Upper lobe of left lung (tissue), 4 donors: Measurements from ENCODE around the gene SLC28A1.

Experiments
- CTCF ChIP-seq, 6 experiments: fragments of 450-650 bp in 4 of 6; fragments of 200-600 bp in 2 of 6; sonication (generic) in 2 of 6; IDR thresholded peaks; one replicate each; pipeline ENCODE4 v1.5.1; 2016 to 2019; ENCODE audit warnings: antibody characterized with exemption in 6 of 6
- EP300 ChIP-seq, 4 donors: sonication (generic); formaldehyde crosslinking; IDR thresholded peaks; one replicate each; pipeline ENCODE4 v1.5.1; 2017; ENCODE audit warnings: antibody characterized with exemption in 4 of 4, control low read depth in 2 of 4
- POLR2A ChIP-seq, 4 donors: fragments of 450-650 bp; IDR thresholded peaks; one replicate each; pipeline ENCODE4 v1.5.1; 2016 to 2017; ENCODE audit warnings: antibody characterized with exemption in 4 of 4, mild to moderate bottlenecking in 2 of 4
- POLR2AphosphoS5 ChIP-seq, 2 donors: sonication (generic); formaldehyde crosslinking; IDR thresholded peaks; one replicate each; pipeline ENCODE4 v1.5.1; 2017; ENCODE audit warnings: antibody characterized with exemption in 2 of 2

DNA sequence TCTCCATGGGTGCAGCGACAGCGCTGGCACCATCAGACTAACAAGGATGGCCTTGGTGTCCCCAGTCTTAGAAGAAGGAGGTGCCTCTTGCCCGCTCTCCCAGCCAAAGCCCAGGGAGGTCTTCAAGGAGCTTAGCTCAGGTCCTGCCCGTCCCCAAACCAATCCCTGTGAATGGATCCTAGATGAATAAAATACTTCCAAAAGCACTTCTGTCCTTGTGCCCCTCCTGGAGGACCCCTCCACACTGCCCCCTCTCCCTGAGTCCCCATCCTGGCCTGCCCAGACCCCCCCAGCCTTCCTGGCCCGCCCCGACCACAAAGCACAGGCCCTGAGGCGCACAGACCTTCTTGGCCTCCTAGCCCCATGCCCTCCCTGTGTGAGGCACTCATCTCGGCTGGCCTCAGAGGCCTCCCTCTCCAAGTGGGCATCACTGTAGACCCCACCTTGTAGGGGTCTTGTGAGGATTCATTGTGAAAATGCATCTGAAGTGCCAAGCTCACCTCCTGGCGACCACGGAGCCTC, 8.4 kb downstream of the SLC28A1 start:
- TF ChIP-seq CTCF (IDR thresholded peaks at IDR 0.05): no peak
- no peak for TF ChIP-seq EP300 (IDR thresholded peaks at IDR 0.05)
- TF ChIP-seq POLR2AphosphoS5 (IDR thresholded peaks at IDR 0.05): no peak
- TF ChIP-seq POLR2A (IDR thresholded peaks at IDR 0.05): no peak
